Measurements from ENCODE around the gene CHD1L. TPM values are rescaled to one million over a fixed set of nuclear protein-coding genes. Genes with fewer than 3 reads are reported as not detected.
"Not testable (repeated sequence)": the region's sequence is repeated elsewhere in the genome, so short reads cannot be mapped to it uniquely, and the experiment has no call there.

The CHD1L gene
- total RNA-seq, 1 experiment from 2014 or later, result 64.2 TPM

- H3K23ac ChIP-seq (ENCODE audit: insufficient read length, low read depth, low read length); H4K8ac ChIP-seq (replicated peaks; ENCODE audit: insufficient read length, low read depth, low read length); H3K79me1 ChIP-seq (ENCODE audit: insufficient read depth, low read depth, low read length, poor library complexity, severe bottlenecking); H2BK20ac ChIP-seq (ENCODE audit: low read depth, low read length, poor library complexity, severe bottlenecking); H2BK120ac ChIP-seq (ENCODE audit: low read depth, low read length, poor library complexity, severe bottlenecking); H3K79me2 ChIP-seq (ENCODE audit: insufficient read depth, low read length); H3K27me3 Mint-ChIP-seq (ENCODE audit: low read depth); H3K9ac ChIP-seq (ENCODE audit: extremely low read depth, insufficient read length, low read length); H4K20me1 ChIP-seq (ENCODE audit: control insufficient read depth, insufficient read depth, insufficient read length); H3K4ac ChIP-seq (ENCODE audit: low read depth, low read length); H3K56ac ChIP-seq (ENCODE audit: insufficient read length, low read depth, low read length); H3K18ac ChIP-seq (ENCODE audit: insufficient read length, low read depth, low read length); H3K4me1 ChIP-seq (ENCODE audit: insufficient read depth, low read length); H2BK15ac ChIP-seq (ENCODE audit: low read depth, low read length); H3K4me1 Mint-ChIP-seq; H2AFZ ChIP-seq (ENCODE audit: low read length); H3T11ph ChIP-seq (ENCODE audit: low read length); H3K27me3 ChIP-seq (ENCODE audit: insufficient read depth, low read length); DNase-seq; H3K23me2 ChIP-seq (ENCODE audit: insufficient read length, low read depth, low read length, poor library complexity, severe bottlenecking); H4K91ac ChIP-seq (ENCODE audit: insufficient read length, low read depth, low read length); H2BK12ac ChIP-seq (ENCODE audit: insufficient read length, low read depth, low read length); H3K9me3 ChIP-seq (ENCODE audit: control insufficient read depth, low read depth, low read length); H2AK5ac ChIP-seq (ENCODE audit: insufficient read length, low read length); H3K27ac Mint-ChIP-seq; H3K4me3 Mint-ChIP-seq; H3K4me2 ChIP-seq (ENCODE audit: insufficient read depth, insufficient read length, low read length); H2BK5ac ChIP-seq (ENCODE audit: insufficient read length, low read length); H3K27ac ChIP-seq (ENCODE audit: insufficient read length, low read depth, low read length); H3K14ac ChIP-seq (ENCODE audit: insufficient read depth, low read length); H4K5ac ChIP-seq (ENCODE audit: insufficient read length, low read depth, low read length): not testable (repeated sequence)
- Mint-ChIP-seq H3K9me3 (peaks cover 36 to 40% of the 10 kb centered on the region in 2 experiments), H3K36me3 (ENCODE audit: insufficient read depth in 1 of 3, low read depth in 3 of 3) (peaks cover 18 to 32% (median 20%) of the 10 kb centered on the region in 3 experiments)
- no CpG with 5 or more reads among the region's 8 CpGs for WGBS (ENCODE audit: extremely low coverage, insufficient read length, low lambda C conversion rate)
Observed at GRCh38 chr1:147233903-147234302, 8.6 kb upstream of the CHD1L start.
